Body of pancreas (tissue), 4 donors: Measurements from ENCODE around the gene HNRNPM. TPM values are rescaled to one million over a fixed set of nuclear protein-coding genes. Genes with fewer than 3 reads are reported as not detected.
A peak's percentile ranks its signal among the peaks of the same experiment; 100 is the strongest.

Source experiments
- ATAC-seq: fragments of 150-250 bp; one replicate; pipeline ENCODE4 v1.9.1; 2016
- DNase-seq, 4 donors: peaks; one replicate each; pipeline ENCODE4 v3.0.0-alpha.2; 2019
- H3K27ac ChIP-seq, 4 donors: fragments of 200-600 bp; sonication (generic); 1 replicate in 3 of 4; 2 replicates in 1 of 4; pipeline versions ENCODE4 v1.5.1 to v1.6.1; 2016 to 2019; ENCODE audit warnings: mild to moderate bottlenecking in 1 of 4, mixed read lengths in 1 of 4, moderate library complexity in 1 of 4
- H3K27me3 ChIP-seq, 2 donors: fragments of 200-600 bp; sonication (generic); one replicate each; pipeline ENCODE4 v1.6.0; 2016; ENCODE audit warnings: mild to moderate bottlenecking in 1 of 2
- H3K36me3 ChIP-seq, 2 donors: fragments of 200-600 bp; sonication (generic); replicated peaks in 1 of 2; 2 replicates each; pipeline ENCODE4 v1.5.1; 2016; ENCODE audit warnings: low read depth in 2 of 2; ENCODE audit not compliant: insufficient read depth in 1 of 2
- H3K4me1 ChIP-seq: fragments of 200-600 bp; sonication (generic); one replicate; pipeline ENCODE4 v1.6.0; 2016
- H3K4me3 ChIP-seq, 2 donors: fragments of 200-600 bp; sonication (generic); 1 replicate in 1 of 2; 2 replicates in 1 of 2; pipeline ENCODE4 v1.5.1; 2016 to 2019
- H3K9me3 ChIP-seq, 3 donors: fragments of 200-600 bp; sonication (generic); 1 replicate in 2 of 3; 2 replicates in 1 of 3; pipeline ENCODE4 v1.5.1; 2016
- POLR2A ChIP-seq, 3 donors: fragments of 450-650 bp; IDR thresholded peaks; one replicate each; pipeline ENCODE4 v1.6.1; 2016; ENCODE audit warnings: antibody characterized with exemption in 3 of 3, mild to moderate bottlenecking in 2 of 3
- WGBS, 2 donors: methylation state at CpG; one replicate each; pipeline ENCODE4 v1.1.5; 2017; 5-methylcytosine and 5-hydroxymethylcytosine counted together
- intact Hi-C: fragments of 100-400 bp; cut with DNase I; formaldehyde crosslinking; loops from one replicate; pipeline ENCODE4 v1.15.1; 2023
- total RNA-seq, 2 donors: library from RNA; depleted of rRNA; stranded (reverse); fragments of >200 nt; gene quantifications; one replicate each; pipeline ENCODE4 v1.1.0, GENCODE V29; 2016
- TF ChIP-seq, protein P1 (sequence below), 7 experiments: fragments of 450-650 bp in 4 of 7; fragments of 200-600 bp in 3 of 7; sonication (generic) in 3 of 7; IDR thresholded peaks; one replicate each; pipeline ENCODE4 v1.5.1; 2016 to 2019; ENCODE audit warnings: antibody characterized with exemption in 7 of 7

Gene HNRNPM, protein sequence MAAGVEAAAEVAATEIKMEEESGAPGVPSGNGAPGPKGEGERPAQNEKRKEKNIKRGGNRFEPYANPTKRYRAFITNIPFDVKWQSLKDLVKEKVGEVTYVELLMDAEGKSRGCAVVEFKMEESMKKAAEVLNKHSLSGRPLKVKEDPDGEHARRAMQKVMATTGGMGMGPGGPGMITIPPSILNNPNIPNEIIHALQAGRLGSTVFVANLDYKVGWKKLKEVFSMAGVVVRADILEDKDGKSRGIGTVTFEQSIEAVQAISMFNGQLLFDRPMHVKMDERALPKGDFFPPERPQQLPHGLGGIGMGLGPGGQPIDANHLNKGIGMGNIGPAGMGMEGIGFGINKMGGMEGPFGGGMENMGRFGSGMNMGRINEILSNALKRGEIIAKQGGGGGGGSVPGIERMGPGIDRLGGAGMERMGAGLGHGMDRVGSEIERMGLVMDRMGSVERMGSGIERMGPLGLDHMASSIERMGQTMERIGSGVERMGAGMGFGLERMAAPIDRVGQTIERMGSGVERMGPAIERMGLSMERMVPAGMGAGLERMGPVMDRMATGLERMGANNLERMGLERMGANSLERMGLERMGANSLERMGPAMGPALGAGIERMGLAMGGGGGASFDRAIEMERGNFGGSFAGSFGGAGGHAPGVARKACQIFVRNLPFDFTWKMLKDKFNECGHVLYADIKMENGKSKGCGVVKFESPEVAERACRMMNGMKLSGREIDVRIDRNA
- 100 to 1,000 TPM in 1 of 2 donors, 10 to 100 TPM in 1; 64.9 to 146 TPM for total RNA-seq

DNA sequence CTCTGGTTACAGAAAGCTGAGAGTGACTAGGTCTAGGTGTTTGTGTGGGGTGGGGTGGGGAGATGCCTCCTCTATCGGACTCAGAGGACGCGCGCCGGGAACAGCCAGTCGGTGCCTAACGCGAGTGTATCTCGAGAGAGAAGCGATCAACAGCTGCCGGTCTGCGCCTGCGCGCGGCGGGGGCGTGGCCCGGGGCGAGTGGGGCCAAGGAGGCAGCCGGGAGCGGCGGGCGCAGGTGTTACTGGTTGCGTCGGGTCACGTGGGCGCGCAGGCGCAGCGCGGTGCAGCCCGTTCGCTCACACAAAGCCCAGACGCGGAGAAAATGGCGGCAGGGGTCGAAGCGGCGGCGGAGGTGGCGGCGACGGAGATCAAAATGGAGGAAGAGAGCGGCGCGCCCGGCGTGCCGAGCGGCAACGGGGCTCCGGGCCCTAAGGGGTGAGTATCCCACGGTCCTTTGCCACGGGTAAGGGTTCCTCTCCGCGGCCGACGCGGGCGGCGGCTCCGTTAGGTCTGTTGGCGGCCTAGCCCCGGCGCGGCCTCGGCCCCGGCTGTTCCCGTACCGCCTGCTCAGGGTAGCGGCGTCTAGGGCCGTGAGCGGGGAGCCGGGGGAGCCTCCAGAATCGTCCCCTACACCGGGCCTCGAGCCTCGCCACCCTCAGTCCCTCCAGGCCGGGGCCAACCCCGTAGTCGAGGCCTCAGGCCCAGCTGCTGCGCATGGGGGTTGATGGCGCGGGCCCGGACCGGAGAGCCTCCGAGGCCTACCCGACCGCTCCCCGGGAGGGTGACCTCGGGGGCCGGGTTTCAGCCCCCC, at the start of gene HNRNPM:
HNRNPM (plus strand) TSS at position 299 of the 811 bp plus-strand sequence; CDS start at position 323, 24 bp downstream.
- peaks cover 34% of the 10 kb centered on the region for H3K4me1 ChIP-seq
- intact Hi-C loops = no loop called here
- no peaks in the 10 kb centered on the region for H3K9me3 ChIP-seq
- H3K36me3 ChIP-seq = no peaks in the 10 kb centered on the region
- peak; percentile 99 to 100 (median 100) for DNase-seq
- peak; percentile 97 to 98 (median 97) for TF ChIP-seq POLR2A (IDR thresholded peaks at IDR 0.05)
- TF ChIP-seq, protein P1, sequence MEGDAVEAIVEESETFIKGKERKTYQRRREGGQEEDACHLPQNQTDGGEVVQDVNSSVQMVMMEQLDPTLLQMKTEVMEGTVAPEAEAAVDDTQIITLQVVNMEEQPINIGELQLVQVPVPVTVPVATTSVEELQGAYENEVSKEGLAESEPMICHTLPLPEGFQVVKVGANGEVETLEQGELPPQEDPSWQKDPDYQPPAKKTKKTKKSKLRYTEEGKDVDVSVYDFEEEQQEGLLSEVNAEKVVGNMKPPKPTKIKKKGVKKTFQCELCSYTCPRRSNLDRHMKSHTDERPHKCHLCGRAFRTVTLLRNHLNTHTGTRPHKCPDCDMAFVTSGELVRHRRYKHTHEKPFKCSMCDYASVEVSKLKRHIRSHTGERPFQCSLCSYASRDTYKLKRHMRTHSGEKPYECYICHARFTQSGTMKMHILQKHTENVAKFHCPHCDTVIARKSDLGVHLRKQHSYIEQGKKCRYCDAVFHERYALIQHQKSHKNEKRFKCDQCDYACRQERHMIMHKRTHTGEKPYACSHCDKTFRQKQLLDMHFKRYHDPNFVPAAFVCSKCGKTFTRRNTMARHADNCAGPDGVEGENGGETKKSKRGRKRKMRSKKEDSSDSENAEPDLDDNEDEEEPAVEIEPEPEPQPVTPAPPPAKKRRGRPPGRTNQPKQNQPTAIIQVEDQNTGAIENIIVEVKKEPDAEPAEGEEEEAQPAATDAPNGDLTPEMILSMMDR (IDR thresholded peaks at IDR 0.05) = no peak
- H3K27ac ChIP-seq = peak within 1 kb of the TSS; percentile 86 to 95 (median 88)
- H3K4me3 ChIP-seq = peak within 1 kb of the TSS; percentile 79 to 91
- WGBS, 2 donors = 0 to 1% methylated on average over 15 to 93 of the region's 93 CpGs
- H3K27me3 ChIP-seq = no peaks in the 10 kb centered on the region
- peak; percentile 96 for ATAC-seq

DNA sequence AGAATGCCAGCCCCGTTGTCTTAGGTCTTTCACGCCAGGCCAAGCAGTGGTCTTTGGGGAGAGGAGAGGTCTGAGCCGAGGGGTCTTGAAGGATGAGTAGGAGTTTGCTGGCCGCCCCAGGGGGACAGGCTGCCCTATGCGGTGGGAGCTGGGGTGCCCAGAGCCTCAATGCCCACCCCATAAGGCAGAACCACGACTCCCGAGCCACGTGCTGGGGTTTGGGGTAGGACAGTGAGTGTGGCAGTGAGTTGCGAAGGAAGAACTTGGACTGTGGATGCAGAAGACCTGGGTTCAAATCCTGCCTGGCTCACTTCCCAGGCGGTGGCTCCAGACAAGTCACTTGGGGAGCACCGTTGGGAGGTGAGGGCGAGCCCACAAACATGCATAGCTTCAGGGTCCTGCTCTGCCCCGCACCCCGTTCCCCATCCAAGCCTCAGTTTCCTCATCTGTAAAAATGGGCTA, 49.1 kb upstream of the HNRNPM start:
- DNase-seq (no peak), ATAC-seq (no peak)
- 92 to 94% methylated on average over 10 to 13 of the region's 14 CpGs for WGBS, 2 donors
- TF ChIP-seq, protein P1 (IDR thresholded peaks at IDR 0.05) = no peak
- TF ChIP-seq POLR2A (IDR thresholded peaks at IDR 0.05) = no peak
- H3K36me3 ChIP-seq = peaks cover 0 to 2% of the 10 kb centered on the region in 2 donors
- H3K9me3 ChIP-seq = no peaks in the 10 kb centered on the region
- intact Hi-C loops = loop anchor here (5.0 kb wide), 1 partner anchor 38 kb away; no protein-coding TSS in a partner anchor
- H3K4me3 ChIP-seq = no peak overlapping the region
- H3K27me3 ChIP-seq = no peaks in the 10 kb centered on the region
- H3K4me1 ChIP-seq = peaks cover 79% of the 10 kb centered on the region
- peak overlapping the region in 3 of 4 donors; percentile 100 for H3K27ac ChIP-seq

DNA sequence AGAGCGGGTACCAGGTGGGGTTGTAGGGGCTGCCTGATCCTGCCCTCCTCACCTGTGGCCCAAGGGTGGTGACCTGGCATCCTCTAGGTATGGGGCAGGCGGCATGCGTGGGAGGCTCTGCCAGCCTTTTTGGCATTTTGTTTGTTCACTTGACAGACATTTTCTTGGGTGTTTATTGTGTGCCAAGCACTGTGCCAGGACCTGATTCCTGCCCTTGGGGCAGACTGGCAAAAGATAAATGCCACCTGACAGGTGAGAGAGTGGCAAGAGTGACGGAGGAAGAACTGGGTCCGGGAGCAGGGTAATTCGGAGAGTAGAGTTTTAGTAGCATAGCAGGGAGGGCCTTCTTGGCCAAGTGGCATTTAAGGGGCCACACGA, 48.6 kb upstream of the HNRNPM start:
- no peak for TF ChIP-seq POLR2A (IDR thresholded peaks at IDR 0.05)
- TF ChIP-seq, protein P1 (IDR thresholded peaks at IDR 0.05) = no peak
- DNase-seq (peak in 3 of 4 donors; percentile 33 to 51 (median 49)), ATAC-seq (no peak)
- intact Hi-C loops = loop anchor here (5.0 kb wide), 1 partner anchor 39 kb away; no protein-coding TSS in a partner anchor
- Histone ChIP-seq H3K27ac (peak overlapping the region in 2 of 4 donors; percentile 44 to 58), H3K4me3 (no peak overlapping the region), H3K27me3 (no peaks in the 10 kb centered on the region), H3K9me3 (no peaks in the 10 kb centered on the region), H3K4me1 (peaks cover 75% of the 10 kb centered on the region), H3K36me3 (peaks cover 0 to 2% of the 10 kb centered on the region in 2 donors)
- 39 to 56% methylated on average over 7 of the region's 7 CpGs for WGBS, 2 donors

DNA sequence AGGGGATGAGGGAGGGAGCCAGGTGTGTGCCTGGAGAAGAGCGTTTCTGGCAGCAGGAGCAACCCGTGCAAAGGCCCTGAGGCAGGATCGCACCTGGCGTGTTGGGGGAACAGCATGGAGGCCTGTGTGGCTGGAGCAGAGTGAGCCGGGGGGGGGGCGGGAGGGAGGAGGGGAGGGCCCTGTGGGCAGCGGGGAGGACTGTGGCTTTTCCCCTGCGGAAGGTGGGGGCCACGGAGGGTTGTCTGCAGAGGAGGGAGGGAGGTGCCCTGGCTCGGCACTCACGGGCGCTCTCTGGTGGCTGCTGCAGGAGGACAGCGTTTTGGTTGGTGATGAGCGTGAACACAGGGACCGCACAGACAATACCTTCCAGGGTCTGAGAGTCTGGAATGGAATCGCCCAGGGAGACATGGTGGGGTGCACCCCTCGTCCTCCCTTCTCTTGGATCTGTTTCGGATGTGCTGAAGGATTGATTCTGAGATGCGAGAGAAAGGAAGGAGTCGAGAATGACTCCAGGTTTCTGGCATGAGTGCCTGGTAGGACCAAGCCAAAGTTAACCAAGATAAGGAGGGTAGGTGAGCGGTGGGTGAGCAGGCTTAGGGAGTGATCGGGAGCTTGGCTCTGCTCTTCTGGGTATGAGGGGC, 48.1 kb upstream of the HNRNPM start:
- H3K27ac ChIP-seq = peak overlapping the region in 3 of 4 donors; percentile 44 to 62 (median 58)
- no peaks in the 10 kb centered on the region for H3K9me3 ChIP-seq
- peaks cover 0 to 2% of the 10 kb centered on the region in 2 donors for H3K36me3 ChIP-seq
- intact Hi-C loops = loop anchor here (5.0 kb wide), 1 partner anchor 39 kb away; no protein-coding TSS in a partner anchor
- ATAC-seq (no peak), DNase-seq (peak; percentile 64 to 76 (median 70))
- peaks cover 70% of the 10 kb centered on the region for H3K4me1 ChIP-seq
- WGBS, 2 donors = 46 to 51% methylated on average over 20 to 21 of the region's 22 CpGs
- H3K4me3 ChIP-seq = no peak overlapping the region
- TF ChIP-seq, protein P1 (IDR thresholded peaks at IDR 0.05) = peak in 6 of 7 experiments; percentile 26 to 71 (median 50)
- no peak for TF ChIP-seq POLR2A (IDR thresholded peaks at IDR 0.05)
- H3K27me3 ChIP-seq = no peaks in the 10 kb centered on the region
